Lung (tissue), 12 donors: ENCODE data around the gene RHBDD3. TPM values are rescaled to one million over a fixed set of nuclear protein-coding genes. Genes with fewer than 3 reads are reported as not detected.
"Not testable (repeated sequence)": the region's sequence is repeated elsewhere in the genome, so short reads cannot be mapped to it uniquely, and the experiment has no call there.

Source experiments
- ATAC-seq: fragments of 200-7000 bp; cut with Tn5 transposase; one replicate; pipeline ENCODE4 v1.9.1; 2020; ENCODE audit warnings: moderate number of reproducible peaks; ENCODE audit not compliant: insufficient read depth, low FRiP score
- DNase-seq, 3 donors: peaks; one replicate each; pipeline ENCODE4 v3.0.0-alpha.2; 2013 to 2017
- H3K27ac ChIP-seq, 2 donors: one replicate each; pipeline ENCODE4 v1.5.1; 2013; ENCODE audit warnings: mild to moderate bottlenecking in 2 of 2, moderate library complexity in 2 of 2, control low read depth in 1 of 2, inconsistent platforms in 1 of 2, low read depth in 1 of 2, low read length in 1 of 2
- H3K27me3 ChIP-seq, 3 donors: one replicate each; pipeline ENCODE4 v1.5.1; 2013; ENCODE audit warnings: low read length in 2 of 3; ENCODE audit not compliant: control insufficient read depth in 3 of 3, insufficient read depth in 3 of 3
- H3K36me3 ChIP-seq, 4 donors: one replicate each; pipeline ENCODE4 v1.5.1; 2013; ENCODE audit warnings: low read length in 4 of 4, mild to moderate bottlenecking in 1 of 4, moderate library complexity in 1 of 4; ENCODE audit not compliant: control insufficient read depth in 4 of 4, insufficient read depth in 4 of 4
- H3K4me1 ChIP-seq, 5 donors: one replicate each; pipeline ENCODE4 v1.5.1; 2013; ENCODE audit warnings: low read length in 5 of 5, mild to moderate bottlenecking in 2 of 5, moderate library complexity in 1 of 5; ENCODE audit not compliant: control insufficient read depth in 5 of 5, insufficient read depth in 5 of 5
- H3K4me3 ChIP-seq: one replicate; pipeline ENCODE4 v1.5.1; 2013; ENCODE audit warnings: mild to moderate bottlenecking, control low read depth, moderate library complexity
- H3K9ac ChIP-seq, 2 donors: one replicate each; pipeline ENCODE4 v1.5.1; 2013; ENCODE audit warnings: low read length in 2 of 2, control low read depth in 1 of 2; ENCODE audit not compliant: insufficient read depth in 1 of 2
- H3K9me3 ChIP-seq, 4 donors: one replicate each; pipeline ENCODE4 v1.5.1; 2013; ENCODE audit warnings: low read length in 3 of 4, mild to moderate bottlenecking in 1 of 4, moderate library complexity in 1 of 4; ENCODE audit not compliant: control insufficient read depth in 4 of 4, insufficient read depth in 3 of 4
- CTCF ChIP-seq: IDR thresholded peaks from 2 replicates; pipeline ENCODE4 v1.5.1; 2012; ENCODE audit warnings: mild to moderate bottlenecking; ENCODE audit errors: control extremely low read depth, extremely low read depth
- WGBS, 2 donors: extraction: QIAGEN DNeasy Blood & Tissue Kit; methylation state at CpG; one replicate each; pipeline ENCODE4 v1.1.7; 2013; 5-methylcytosine and 5-hydroxymethylcytosine counted together
- polyA plus RNA-seq, 2 donors: library from polyadenylated mRNA; stranded (reverse); fragments of 200-250 nt; gene quantifications; one replicate each; pipeline ENCODE4 v1.2.1, GENCODE V29; 2013
- total RNA-seq, 2 donors: library from RNA; depleted of rRNA in 1 of 2; stranded (reverse); fragments of >200 nt in 1 of 2; gene quantifications; one replicate each; pipeline ENCODE4 v1.2.1, GENCODE V29; 2014 to 2021
- donor health status: control.
- donor health status: control.
- donor health status: Bipolar disorder and iron deficiency.
- donor health status: healthy.
- donor health status: DM: yes; HTN: yes; CAD: no.

The RHBDD3 gene
- total and polyA plus RNA-seq, 4 donors: 14.2 to 38.2 (median 32.8) TPM

GRCh38 chr22:29224859-29225410 lies 42.8 kb downstream of the RHBDD3 start:
- Histone ChIP-seq H3K27ac (peak overlapping the region in 1 of 2 donors; percentile 66), H3K36me3 (peaks cover 0 to 5% (median 0%) of the 10 kb centered on the region in 4 donors), H3K9me3 (no peaks in the 10 kb centered on the region), H3K4me1 (peaks cover 0 to 44% (median 17%) of the 10 kb centered on the region in 5 donors), H3K9ac (no peak overlapping the region), H3K4me3 (no peak overlapping the region), H3K27me3 (no peaks in the 10 kb centered on the region)
- TF ChIP-seq CTCF: no peak
- ATAC-seq (no peak), DNase-seq (no peak)
- WGBS, 2 donors: 89 to 91% methylated on average over 7 of the region's 7 CpGs

DNA sequence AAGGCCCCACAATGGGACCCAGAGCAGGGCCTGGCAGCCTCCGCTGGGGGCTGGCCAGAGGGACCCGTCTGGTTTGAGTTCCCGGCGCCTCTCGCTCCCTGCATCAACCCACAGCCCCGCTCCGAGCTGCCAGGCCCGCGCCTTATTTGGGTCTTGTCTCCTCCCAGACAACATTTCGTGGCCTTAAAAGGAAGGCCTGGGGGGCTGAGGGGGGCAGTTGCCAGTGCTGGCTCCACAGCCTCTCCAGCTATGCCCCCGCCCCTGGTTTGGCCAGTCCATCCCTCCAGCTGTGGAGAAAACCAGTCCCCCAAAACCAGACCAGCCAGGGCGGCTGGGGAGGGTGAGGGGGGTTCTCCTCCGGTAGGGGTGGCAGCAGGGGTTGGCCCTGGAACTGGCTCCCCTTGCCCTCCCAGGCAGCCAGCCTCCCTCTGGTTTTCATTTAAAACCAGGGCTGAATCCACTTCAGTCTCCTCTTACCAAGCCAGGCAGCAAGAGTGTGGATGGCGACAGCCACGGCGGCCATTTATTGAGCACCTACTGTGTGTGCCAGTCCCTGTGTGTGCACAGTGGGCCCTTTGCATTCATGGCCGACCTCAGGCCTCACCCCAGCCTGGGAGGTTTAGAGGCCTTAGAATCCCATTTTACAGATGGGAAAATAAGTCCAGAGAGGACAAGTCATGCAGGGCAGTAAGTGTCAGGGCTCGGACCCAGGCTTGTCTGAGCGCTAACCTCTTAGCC lies 43.5 kb downstream of the RHBDD3 start:
- Histone ChIP-seq H3K4me3 (no peak overlapping the region), H3K27ac (peak overlapping the region in 1 of 2 donors; percentile 66), H3K9ac (no peak overlapping the region), H3K36me3 (peaks cover 0 to 5% (median 0%) of the 10 kb centered on the region in 4 donors), H3K4me1 (peaks cover 0 to 46% (median 18%) of the 10 kb centered on the region in 5 donors), H3K9me3 (no peaks in the 10 kb centered on the region), H3K27me3 (no peaks in the 10 kb centered on the region)
- no peak for ATAC-seq
- 86% methylated on average over 17 to 19 of the region's 19 CpGs for WGBS, 2 donors
- no peak for TF ChIP-seq CTCF
- DNase-seq: peak; percentile 83 to 96 (median 90)

- no peaks in the 10 kb centered on the region for H3K9me3 ChIP-seq
- no peak for TF ChIP-seq CTCF
- no peak overlapping the region for H3K27ac ChIP-seq
- DNase-seq (peak in 1 of 3 donors; percentile 20), ATAC-seq (no peak)
- peak overlapping the region in 1 of 2 donors; percentile 11 for H3K9ac ChIP-seq
- H3K4me1 ChIP-seq: peaks cover 0 to 30% (median 13%) of the 10 kb centered on the region in 5 donors
- WGBS, 2 donors: 62 to 69% methylated on average over 14 of the region's 14 CpGs
- no peaks in the 10 kb centered on the region for H3K27me3 ChIP-seq
- H3K4me3 ChIP-seq: no peak overlapping the region
- H3K36me3 ChIP-seq: peaks cover 0 to 11% (median 4%) of the 10 kb centered on the region in 4 donors
Measured at GRCh38 chr22:29219881-29220670, 47.7 kb downstream of the RHBDD3 start.

- not testable (repeated sequence) for DNase-seq, H3K27me3 ChIP-seq, H3K4me3 ChIP-seq, H3K9ac ChIP-seq, H3K9me3 ChIP-seq, ATAC-seq, H3K27ac ChIP-seq
- H3K36me3 ChIP-seq: peaks cover 0 to 11% (median 4%) of the 10 kb centered on the region in 4 donors
- H3K4me1 ChIP-seq: peaks cover 0 to 23% (median 7%) of the 10 kb centered on the region in 5 donors
- WGBS, 2 donors: 51 to 71% methylated on average over 2 of the region's 2 CpGs
Measured at GRCh38 chr22:29219409-29219782, 48.4 kb downstream of the RHBDD3 start.
